ENCODE results near the gene RAB10. TPM values are rescaled to one million over a fixed set of nuclear protein-coding genes. Genes with fewer than 3 reads are reported as not detected.

RAB10 gene
- total and polyA plus RNA-seq, 2 of the 4 experiments (the other 2 are of a cell fraction), result 30.1 to 77.1 TPM

GRCh38 chr2:26148501-26148900, 114.6 kb downstream of the RAB10 start:
- H3K4me2 ChIP-seq (ENCODE audit: low read depth, low read length), result no peak overlapping the region
- no CpG with 5 or more reads among the region's 2 CpGs for WGBS, 2 experiments (ENCODE audit: extremely low coverage in 2 of 2, insufficient read length in 1 of 2)
- ChIA-PET POLR2A (ENCODE audit: unreplicated experiment) (no interaction called here), CTCF (interaction anchor here (1.5 kb wide), 1 partner anchor 157 kb away, joined by 4 read pairs; no protein-coding TSS in a partner anchor)
- H3K56ac ChIP-seq (ENCODE audit: extremely low read depth, insufficient read depth, low read length), result no peak overlapping the region
- intact Hi-C loops (cut with micrococcal nuclease), result no loop called here
- no peak overlapping the region for H3K18ac ChIP-seq (ENCODE audit: low read depth, low read length)
- H3K4me1 ChIP-seq (ENCODE audit: control insufficient read depth, insufficient read depth, low read length), result no peaks in the 10 kb centered on the region
- H3K4me3 ChIP-seq (ENCODE audit: insufficient read depth, low read depth, low read length), result no peak overlapping the region
- no peak overlapping the region for H3K14ac ChIP-seq (replicated peaks; ENCODE audit: low read depth, low read length)
- H3K27me3 ChIP-seq (ENCODE audit: control insufficient read depth, insufficient read depth, low read length), result peaks cover 7% of the 10 kb centered on the region
- no peak overlapping the region for H3K27ac ChIP-seq (ENCODE audit: insufficient read depth, low read length)
- no peak overlapping the region for H2AFZ ChIP-seq (replicated peaks; ENCODE audit: low read length, poor library complexity)
- H3K9me3 ChIP-seq (ENCODE audit: control insufficient read depth, insufficient read depth, low read length), result no peaks in the 10 kb centered on the region
- H4K20me1 ChIP-seq (ENCODE audit: insufficient read depth, low read length), result no peaks in the 10 kb centered on the region
- no peak overlapping the region for H2BK5ac ChIP-seq (ENCODE audit: low read depth, low read length, poor library complexity, severe bottlenecking)
- H4K5ac ChIP-seq (ENCODE audit: low read depth, low read length), result no peak overlapping the region
- no peak overlapping the region for H2BK120ac ChIP-seq (ENCODE audit: low read depth, low read length)
- no peaks in the 10 kb centered on the region for H3K79me1 ChIP-seq (ENCODE audit: low read depth in 1 of 2, low read length in 2 of 2)
- no peak overlapping the region for H3K4ac ChIP-seq (ENCODE audit: low read depth, low read length)
- no peak overlapping the region for H4K91ac ChIP-seq (ENCODE audit: insufficient read depth, low read depth, low read length)
- H3K9me1 ChIP-seq (ENCODE audit: insufficient read depth, low read length), result no peaks in the 10 kb centered on the region
- in situ Hi-C loops (cut with MboI; ENCODE audit: low sequenced_read_pairs), result loop anchor here (5.0 to 10.0 kb wide), 2 partner anchors 156 to 294 kb away; no protein-coding TSS in a partner anchor
- no peak overlapping the region for H3K9ac ChIP-seq (ENCODE audit: low read depth, low read length)
- no peaks in the 10 kb centered on the region for H3K36me3 ChIP-seq (ENCODE audit: control insufficient read depth, insufficient read depth, low read length)
- no TSS peak for BruUV-seq (replicated peaks)
- H4K8ac ChIP-seq (ENCODE audit: low read depth in 2 of 2, low read length in 2 of 2), result no peak overlapping the region
- TF ChIP-seq MAZ (IDR thresholded peaks at IDR 0.05; ENCODE audit: borderline replicate concordance, low read depth, low read length), result no peak
- DNase-seq, result peak; percentile 23
- peak; percentile 46; the same call in 1 of the 2 replicates for ATAC-seq (ENCODE audit: low read depth)
- no peak overlapping the region for H2BK15ac ChIP-seq (ENCODE audit: low read depth, low read length)
- dilution Hi-C loops (cut with HindIII; ENCODE audit: low sequenced_read_pairs, unreplicated experiment), result no loop called here
- H2AK5ac ChIP-seq (ENCODE audit: low read depth, low read length), result no peak overlapping the region
- no peak overlapping the region for H2AK9ac ChIP-seq (replicated peaks; ENCODE audit: low read depth, low read length, poor library complexity)
- H3K23ac ChIP-seq (ENCODE audit: low read depth, low read length), result no peak overlapping the region
- no peak overlapping the region for H2BK20ac ChIP-seq (ENCODE audit: low read depth, low read length)
